ENCODE results near the gene ADGRL1. TPM values are rescaled to one million over a fixed set of nuclear protein-coding genes. Genes with fewer than 3 reads are reported as not detected.
A peak's percentile ranks its signal among the peaks of the same experiment; 100 is the strongest.

Gene ADGRL1
- polyA plus RNA-seq, 1 donor from 2014 or later = 0.11 TPM

GRCh38 chr19:14114439-14114838 lies 91.5 kb downstream of the ADGRL1 start:
- Mint-ChIP-seq H3K27ac (peak overlapping the region in 2 of 3 donors; percentile 23 to 41), H3K4me3 (peak overlapping the region in 1 of 4 donors; percentile 65), H3K36me3 (peaks cover 1% of the 10 kb centered on the region), H3K4me1 (peaks cover 24 to 33% (median 27%) of the 10 kb centered on the region in 3 donors), H3K27me3 (no peaks in the 10 kb centered on the region), H3K9me3 (no peaks in the 10 kb centered on the region)

- Mint-ChIP-seq H3K27me3 (no peaks in the 10 kb centered on the region), H3K4me3 (peak overlapping the region in 1 of 4 donors; percentile 12), H3K27ac (peak overlapping the region in 1 of 3 donors; percentile 41), H3K9me3 (no peaks in the 10 kb centered on the region), H3K4me1 (peaks cover 23 to 28% (median 24%) of the 10 kb centered on the region in 3 donors), H3K36me3 (peaks cover 1% of the 10 kb centered on the region)
Observed at GRCh38 chr19:14113762-14114414, 92.1 kb downstream of the ADGRL1 start.

DNA sequence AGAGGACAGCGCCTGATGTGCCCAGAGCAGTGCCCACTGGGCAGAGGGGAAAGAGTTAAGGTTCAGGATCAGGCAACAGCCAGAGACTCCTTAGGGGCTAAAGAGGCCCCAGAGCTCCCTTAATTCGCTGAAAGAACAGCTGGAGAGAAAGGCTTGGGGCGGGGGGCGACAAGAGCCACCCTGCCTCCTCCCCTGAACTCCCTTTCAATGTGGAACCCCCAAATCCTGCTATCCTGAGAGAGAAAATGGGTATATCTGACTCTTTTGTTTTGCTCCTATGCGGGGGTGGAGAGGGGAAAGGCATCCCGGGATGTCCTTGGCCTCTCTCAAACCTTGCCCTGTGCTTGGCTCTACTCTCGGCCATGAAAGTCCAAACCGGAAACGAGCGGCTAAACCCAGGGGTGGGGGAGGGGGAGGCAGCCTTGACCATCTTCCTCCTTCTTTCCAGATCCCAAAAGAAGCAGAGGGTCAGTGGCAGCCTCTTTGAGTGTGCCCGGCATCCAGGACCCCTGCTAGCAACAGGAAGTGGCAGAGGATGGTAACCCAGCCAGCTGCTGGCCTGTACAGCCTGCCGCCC lies 93.1 kb downstream of the ADGRL1 start:
- Mint-ChIP-seq H3K27me3 (no peaks in the 10 kb centered on the region), H3K36me3 (peaks cover 1% of the 10 kb centered on the region), H3K4me3 (no peak overlapping the region), H3K4me1 (peaks cover 18 to 24% (median 19%) of the 10 kb centered on the region in 3 donors), H3K9me3 (no peaks in the 10 kb centered on the region), H3K27ac (no peak overlapping the region)

- Mint-ChIP-seq H3K36me3 (peaks cover 1% of the 10 kb centered on the region), H3K4me1 (peaks cover 17 to 19% (median 18%) of the 10 kb centered on the region in 3 donors), H3K27ac (no peak overlapping the region), H3K9me3 (no peaks in the 10 kb centered on the region), H3K4me3 (no peak overlapping the region), H3K27me3 (no peaks in the 10 kb centered on the region)
Observed at GRCh38 chr19:14112051-14112808, 93.7 kb downstream of the ADGRL1 start.

GRCh38 chr19:14111486-14111885 lies 94.5 kb downstream of the ADGRL1 start:
- no peaks in the 10 kb centered on the region for H3K36me3 Mint-ChIP-seq
- H3K27me3 Mint-ChIP-seq = no peaks in the 10 kb centered on the region
- no peak overlapping the region for H3K4me3 Mint-ChIP-seq
- H3K27ac Mint-ChIP-seq = no peak overlapping the region
- no peaks in the 10 kb centered on the region for H3K9me3 Mint-ChIP-seq
- H3K4me1 Mint-ChIP-seq = peaks cover 14 to 18% (median 16%) of the 10 kb centered on the region in 3 donors

DNA sequence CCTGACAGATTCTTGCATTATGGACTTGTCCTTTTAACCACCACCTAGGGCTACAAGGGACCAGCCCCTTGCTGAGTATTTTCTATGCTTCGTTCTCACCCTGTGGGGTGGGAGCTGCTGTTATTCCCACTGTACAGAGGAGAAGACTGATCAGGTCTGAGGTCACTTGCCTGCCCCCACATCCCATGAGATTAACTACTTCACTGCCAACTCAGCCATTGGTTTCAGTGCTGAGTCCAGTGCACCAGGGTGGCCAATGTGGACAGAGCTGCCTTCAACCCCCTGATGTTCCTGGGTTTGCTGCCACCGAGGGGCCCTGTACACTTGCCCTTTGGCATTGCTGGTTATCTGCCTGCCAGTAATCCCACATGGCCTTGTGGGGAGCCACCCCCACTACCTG lies 95.3 kb downstream of the ADGRL1 start:
- Mint-ChIP-seq H3K4me3 (no peak overlapping the region), H3K27me3 (no peaks in the 10 kb centered on the region), H3K9me3 (no peaks in the 10 kb centered on the region), H3K4me1 (peaks cover 7 to 12% (median 9%) of the 10 kb centered on the region in 3 donors), H3K27ac (peak overlapping the region in 1 of 3 donors; percentile 83), H3K36me3 (no peaks in the 10 kb centered on the region)

GRCh38 chr19:14107581-14108461 lies 98.1 kb downstream of the ADGRL1 start:
- no peaks in the 10 kb centered on the region for H3K9me3 Mint-ChIP-seq
- H3K4me3 Mint-ChIP-seq = no peak overlapping the region
- H3K36me3 Mint-ChIP-seq = peaks cover 2% of the 10 kb centered on the region
- peaks cover 0 to 3% (median under 1%) of the 10 kb centered on the region in 3 donors for H3K4me1 Mint-ChIP-seq
- H3K27me3 Mint-ChIP-seq = no peaks in the 10 kb centered on the region
- no peak overlapping the region for H3K27ac Mint-ChIP-seq

DNA sequence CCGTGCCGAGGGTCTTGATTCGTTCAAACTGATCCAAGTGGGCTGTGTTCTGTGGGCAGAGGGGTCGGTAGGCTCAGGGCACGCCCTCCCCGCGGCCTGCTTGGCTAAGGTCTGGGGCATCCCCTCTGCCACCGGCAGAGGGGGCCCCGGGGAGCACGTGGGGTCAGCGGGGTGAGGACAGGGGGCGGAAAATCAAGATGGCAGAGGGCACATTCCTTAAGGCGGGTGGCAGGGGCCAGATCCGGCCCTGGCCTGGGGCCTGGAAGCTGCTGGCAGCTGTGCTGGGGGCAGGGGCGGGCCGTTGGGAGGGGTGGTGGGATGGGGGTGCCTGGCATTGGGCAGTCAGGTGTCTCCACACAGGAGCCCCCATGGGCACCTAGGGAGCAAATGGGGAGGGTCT lies 99.1 kb downstream of the ADGRL1 start:
- Mint-ChIP-seq H3K9me3 (no peaks in the 10 kb centered on the region), H3K27ac (no peak overlapping the region), H3K4me3 (peak overlapping the region in 1 of 4 donors; percentile 28), H3K27me3 (no peaks in the 10 kb centered on the region), H3K36me3 (peaks cover 2% of the 10 kb centered on the region), H3K4me1 (peaks cover 0 to 3% (median 0%) of the 10 kb centered on the region in 3 donors)

DNA sequence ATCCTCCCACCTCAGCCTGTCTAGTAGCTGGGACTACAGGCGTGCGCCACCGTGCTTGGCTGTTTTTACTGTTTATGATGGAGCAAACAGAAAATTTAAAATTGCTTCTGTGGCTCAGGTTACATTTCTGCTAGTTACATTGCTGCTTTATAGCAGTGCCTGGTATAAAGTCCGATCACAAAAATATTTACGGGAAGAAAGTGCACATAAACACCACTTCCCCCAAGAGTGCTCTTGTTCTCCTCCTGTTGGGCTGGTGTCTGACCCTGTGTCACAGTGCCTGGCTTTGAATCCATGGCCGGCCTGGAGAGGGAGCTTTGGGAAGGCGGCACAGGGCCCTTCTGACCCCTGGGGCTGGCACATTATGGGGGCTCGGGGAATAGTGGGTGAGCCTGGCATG lies 100.3 kb downstream of the ADGRL1 start:
- no peaks in the 10 kb centered on the region for H3K27me3 Mint-ChIP-seq
- H3K36me3 Mint-ChIP-seq = peaks cover 2% of the 10 kb centered on the region
- no peak overlapping the region for H3K4me3 Mint-ChIP-seq
- no peak overlapping the region for H3K27ac Mint-ChIP-seq
- peaks cover 0 to 3% (median 0%) of the 10 kb centered on the region in 3 donors for H3K4me1 Mint-ChIP-seq
- no peaks in the 10 kb centered on the region for H3K9me3 Mint-ChIP-seq

DNA sequence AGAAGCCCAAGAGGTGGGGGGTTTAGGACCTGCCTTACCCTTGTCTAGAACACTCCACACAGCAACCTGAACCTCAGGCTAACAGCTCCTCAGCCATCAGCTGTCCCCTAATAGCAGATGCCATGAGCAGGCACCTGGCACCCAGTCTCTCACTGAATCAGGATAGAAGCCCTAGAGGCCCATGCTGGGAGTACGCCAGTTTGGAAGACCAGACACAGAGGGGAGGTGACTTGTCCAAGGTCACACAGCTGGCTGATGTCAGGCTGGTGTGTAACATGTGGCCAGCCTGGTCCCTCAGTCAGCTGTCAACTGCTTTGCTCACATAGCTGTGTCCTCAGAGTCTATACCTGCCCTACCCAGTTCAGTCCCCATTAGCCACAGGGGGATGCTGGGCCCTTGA lies 102.7 kb downstream of the ADGRL1 start:
- H3K27me3 Mint-ChIP-seq = no peaks in the 10 kb centered on the region
- H3K9me3 Mint-ChIP-seq = no peaks in the 10 kb centered on the region
- no peak overlapping the region for H3K27ac Mint-ChIP-seq
- H3K4me1 Mint-ChIP-seq = peaks cover 0 to 3% (median 0%) of the 10 kb centered on the region in 3 donors
- no peak overlapping the region for H3K4me3 Mint-ChIP-seq
- H3K36me3 Mint-ChIP-seq = peaks cover 2% of the 10 kb centered on the region

DNA sequence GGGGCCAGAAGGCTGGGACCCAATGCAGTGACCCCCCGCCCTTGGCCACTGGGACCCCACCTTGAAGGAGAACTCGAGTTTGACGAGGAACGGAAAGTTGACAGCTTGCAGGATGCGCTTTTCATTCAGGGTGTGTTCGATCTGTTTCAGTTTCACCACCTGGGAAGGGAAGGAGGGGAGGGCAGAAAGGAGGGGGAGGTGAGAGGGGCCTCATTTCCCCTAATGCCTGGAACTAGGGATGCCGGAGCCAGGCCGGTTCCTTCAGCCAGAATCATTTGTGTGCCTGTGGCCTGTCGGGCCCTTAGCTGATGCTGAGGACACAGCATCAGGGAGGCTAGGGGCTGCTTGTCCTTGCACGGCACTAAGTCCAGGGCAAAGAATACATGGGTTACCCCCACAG lies 103.2 kb downstream of the ADGRL1 start:
- peaks cover 0 to 3% (median 0%) of the 10 kb centered on the region in 3 donors for H3K4me1 Mint-ChIP-seq
- H3K36me3 Mint-ChIP-seq = peaks cover 2% of the 10 kb centered on the region
- no peaks in the 10 kb centered on the region for H3K27me3 Mint-ChIP-seq
- no peaks in the 10 kb centered on the region for H3K9me3 Mint-ChIP-seq
- no peak overlapping the region for H3K27ac Mint-ChIP-seq
- no peak overlapping the region for H3K4me3 Mint-ChIP-seq

DNA sequence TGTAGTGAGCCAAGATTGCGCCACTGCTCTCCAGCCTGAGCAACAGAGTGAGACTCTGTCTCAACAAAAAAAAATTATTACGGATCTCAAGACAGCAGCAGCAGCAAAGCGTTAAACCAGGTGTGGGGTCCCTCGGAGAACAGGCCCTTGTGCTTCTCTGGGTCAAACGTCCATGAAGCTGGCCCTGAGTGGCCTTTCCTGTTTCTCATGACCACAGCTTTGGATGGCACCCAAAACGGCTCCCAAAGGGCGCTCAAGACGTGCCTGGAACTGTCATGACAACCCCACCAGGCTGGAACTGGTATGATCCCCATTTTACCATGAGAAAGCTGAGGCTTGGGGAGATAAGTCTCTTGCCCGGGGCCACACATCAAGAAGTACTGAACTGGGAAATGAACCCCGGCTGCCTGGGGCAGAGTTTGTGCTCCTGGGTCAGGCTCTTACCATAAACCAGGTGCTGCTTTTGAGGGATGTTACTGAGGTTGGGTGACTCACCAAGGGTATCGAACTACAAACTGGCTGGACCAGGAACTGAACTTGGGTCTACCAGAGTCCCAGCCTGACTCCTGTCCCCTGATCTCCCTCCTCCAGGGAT lies 103.8 kb downstream of the ADGRL1 start:
- no peaks in the 10 kb centered on the region for H3K27me3 Mint-ChIP-seq
- peaks cover 0 to 3% (median 0%) of the 10 kb centered on the region in 3 donors for H3K4me1 Mint-ChIP-seq
- H3K27ac Mint-ChIP-seq = no peak overlapping the region
- peaks cover 2% of the 10 kb centered on the region for H3K36me3 Mint-ChIP-seq
- no peaks in the 10 kb centered on the region for H3K9me3 Mint-ChIP-seq
- H3K4me3 Mint-ChIP-seq = no peak overlapping the region

- Mint-ChIP-seq H3K36me3 (peaks cover 2% of the 10 kb centered on the region), H3K9me3 (no peaks in the 10 kb centered on the region), H3K27ac (no peak overlapping the region), H3K4me3 (no peak overlapping the region), H3K27me3 (no peaks in the 10 kb centered on the region), H3K4me1 (peaks cover 0 to 3% (median 0%) of the 10 kb centered on the region in 3 donors)
Observed at GRCh38 chr19:14101003-14101545, 104.9 kb downstream of the ADGRL1 start.
